Fibroblast of skin of left quadriceps (primary cell): ENCODE results near the gene AKAP13.

Experiments
- DNase-seq, 2 experiments: peaks; one replicate each; pipeline ENCODE4 v3.0.0-alpha.2; 2013; ENCODE audit warnings: low read depth in 2 of 2

Gene AKAP13

DNA sequence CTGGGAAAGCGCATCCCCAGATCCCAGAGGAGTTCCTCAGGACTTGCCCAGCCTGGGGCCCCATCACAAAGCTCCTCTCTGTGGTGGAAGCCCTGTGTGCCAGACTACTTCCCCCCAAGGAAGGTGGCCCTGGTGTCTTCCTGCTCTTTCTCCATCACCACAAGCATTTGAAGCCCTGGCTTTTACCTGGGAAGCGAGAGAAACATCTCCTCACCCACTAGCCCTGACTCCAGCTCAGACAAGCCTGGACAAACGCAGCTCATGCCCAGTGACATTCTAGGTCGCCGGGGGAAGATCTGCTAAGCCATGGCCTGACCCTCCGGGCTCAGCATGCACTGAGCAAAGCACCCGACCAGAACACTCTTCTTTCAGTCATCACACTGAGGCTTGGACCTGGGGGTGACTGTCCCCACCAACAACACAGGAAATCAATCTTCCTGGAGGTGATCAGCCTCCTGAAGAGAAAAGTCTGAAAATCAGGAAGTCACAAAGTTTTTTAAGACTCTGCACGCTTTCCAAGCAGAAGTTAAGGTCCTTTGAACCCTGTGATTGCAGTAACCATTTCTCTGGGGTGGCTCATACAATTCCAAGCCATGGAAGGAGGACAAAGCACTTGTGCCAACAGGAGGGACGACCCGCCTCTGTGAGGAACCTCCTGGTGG lies 373.5 kb downstream of the AKAP13 start:
- DNase-seq = no peak

DNA sequence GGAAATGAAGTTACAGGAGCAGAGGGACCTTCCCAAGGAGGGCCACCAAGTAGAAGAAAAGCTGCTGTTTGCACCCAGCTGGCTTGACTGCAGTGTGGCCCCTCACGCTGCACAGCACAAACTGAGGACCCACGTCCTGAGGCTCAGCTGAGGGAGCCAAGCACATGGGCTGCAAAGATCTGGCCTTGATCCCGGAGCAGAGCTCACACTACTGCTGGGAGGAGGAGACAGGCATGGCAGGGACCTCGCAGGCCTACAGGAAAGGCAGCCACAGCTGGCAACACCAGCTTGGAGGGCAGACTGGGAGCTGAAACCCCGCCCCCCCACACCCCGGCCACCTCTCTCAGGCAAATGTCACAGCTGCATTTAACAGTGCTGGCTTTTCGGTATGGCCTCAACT lies 374.6 kb downstream of the AKAP13 start:
- DNase-seq = no peak

GRCh38 chr15:85755471-85755870 lies 375.1 kb downstream of the AKAP13 start:
- no peak for DNase-seq

DNA sequence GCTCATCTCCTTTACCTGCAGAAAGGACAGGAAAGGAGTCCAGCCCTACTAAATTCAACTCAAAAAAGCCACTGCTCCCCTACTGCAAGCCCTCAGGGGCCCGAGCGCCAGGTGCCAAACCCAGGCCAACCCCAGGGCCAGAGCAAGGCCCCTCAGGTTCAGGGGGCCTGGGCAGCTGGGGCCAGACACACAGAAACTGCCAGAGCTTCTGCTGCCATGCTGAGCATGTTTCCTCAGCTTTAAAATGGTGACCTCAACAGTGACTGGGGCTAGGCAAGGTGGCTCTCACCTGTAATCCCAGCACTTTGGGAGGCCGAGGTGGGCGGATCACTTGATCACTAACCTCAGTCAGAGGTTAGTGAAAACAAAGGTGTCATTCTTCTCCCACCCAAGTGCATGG lies 375.5 kb downstream of the AKAP13 start:
- DNase-seq = no peak

GRCh38 chr15:85756411-85757072 lies 376.1 kb downstream of the AKAP13 start:
- DNase-seq = no peak

DNA sequence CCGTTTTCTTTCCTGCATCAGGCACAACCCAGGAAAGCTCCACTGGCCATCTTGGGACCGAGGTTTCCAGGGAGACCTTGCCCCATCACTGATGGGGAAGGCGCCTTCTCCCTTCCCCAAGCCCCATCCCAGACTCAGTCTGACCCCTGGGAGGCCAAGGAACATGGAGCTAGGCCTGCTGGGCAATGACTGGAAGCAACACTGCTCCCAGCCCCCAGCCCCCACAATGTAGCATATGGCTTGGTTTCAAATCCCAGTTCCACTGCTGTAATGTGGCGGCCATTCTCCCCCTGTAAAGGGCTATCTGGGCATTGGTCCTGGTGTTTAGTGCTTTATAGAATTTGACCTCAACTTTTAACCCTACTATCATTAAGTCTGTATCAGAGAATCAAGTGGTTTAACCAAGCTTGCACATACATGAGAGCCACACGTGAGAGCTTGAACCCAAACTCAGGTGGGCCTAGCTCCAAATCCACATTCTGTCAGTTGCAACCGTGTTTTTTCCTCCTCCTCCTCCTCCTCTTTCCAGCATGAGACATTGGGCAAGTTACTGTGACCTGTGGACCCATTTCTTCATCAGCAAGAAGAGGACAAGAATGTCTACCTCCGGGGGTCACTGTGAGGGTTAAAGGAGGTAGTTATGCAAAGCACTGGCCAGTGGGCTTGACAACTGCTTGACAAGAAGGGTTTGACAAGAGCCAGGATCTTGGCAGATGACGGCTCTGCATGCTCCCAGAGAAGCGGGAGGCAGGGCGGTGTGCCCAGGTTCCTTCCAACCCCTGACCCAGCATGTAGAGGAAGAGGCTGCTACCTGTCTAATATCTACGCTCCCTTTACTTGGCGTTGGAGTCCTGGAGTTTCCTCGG lies 376.9 kb downstream of the AKAP13 start:
- no peak for DNase-seq

- no peak for DNase-seq
These were observed 377.7 kb downstream of the AKAP13 start for GRCh38 chr15:85757939-85758654.

GRCh38 chr15:85758655-85758978 lies 378.2 kb downstream of the AKAP13 start:
- DNase-seq = no peak

GRCh38 chr15:85759376-85759775 lies 379.0 kb downstream of the AKAP13 start:
- no peak for DNase-seq

DNA sequence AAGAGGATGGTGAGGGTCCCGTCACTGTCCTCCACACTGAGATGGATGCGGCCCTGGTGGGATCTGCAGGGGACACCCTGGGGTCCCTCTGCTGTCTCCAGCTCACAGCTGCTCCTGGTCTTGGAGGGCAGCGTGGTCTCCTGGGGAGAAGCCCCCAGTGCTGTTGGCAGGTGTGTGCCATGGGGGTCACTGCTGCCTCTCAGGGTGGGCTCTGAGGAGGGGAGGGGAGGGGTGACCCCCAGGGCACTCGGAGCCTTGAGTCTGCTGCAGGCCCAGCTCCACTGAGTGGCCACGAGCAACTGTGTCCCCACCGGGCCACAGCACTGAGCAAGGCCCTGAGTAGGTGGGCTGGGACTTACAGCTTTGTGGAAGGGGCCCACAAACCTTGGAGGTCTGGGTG lies 379.6 kb downstream of the AKAP13 start:
- DNase-seq = no peak

DNA sequence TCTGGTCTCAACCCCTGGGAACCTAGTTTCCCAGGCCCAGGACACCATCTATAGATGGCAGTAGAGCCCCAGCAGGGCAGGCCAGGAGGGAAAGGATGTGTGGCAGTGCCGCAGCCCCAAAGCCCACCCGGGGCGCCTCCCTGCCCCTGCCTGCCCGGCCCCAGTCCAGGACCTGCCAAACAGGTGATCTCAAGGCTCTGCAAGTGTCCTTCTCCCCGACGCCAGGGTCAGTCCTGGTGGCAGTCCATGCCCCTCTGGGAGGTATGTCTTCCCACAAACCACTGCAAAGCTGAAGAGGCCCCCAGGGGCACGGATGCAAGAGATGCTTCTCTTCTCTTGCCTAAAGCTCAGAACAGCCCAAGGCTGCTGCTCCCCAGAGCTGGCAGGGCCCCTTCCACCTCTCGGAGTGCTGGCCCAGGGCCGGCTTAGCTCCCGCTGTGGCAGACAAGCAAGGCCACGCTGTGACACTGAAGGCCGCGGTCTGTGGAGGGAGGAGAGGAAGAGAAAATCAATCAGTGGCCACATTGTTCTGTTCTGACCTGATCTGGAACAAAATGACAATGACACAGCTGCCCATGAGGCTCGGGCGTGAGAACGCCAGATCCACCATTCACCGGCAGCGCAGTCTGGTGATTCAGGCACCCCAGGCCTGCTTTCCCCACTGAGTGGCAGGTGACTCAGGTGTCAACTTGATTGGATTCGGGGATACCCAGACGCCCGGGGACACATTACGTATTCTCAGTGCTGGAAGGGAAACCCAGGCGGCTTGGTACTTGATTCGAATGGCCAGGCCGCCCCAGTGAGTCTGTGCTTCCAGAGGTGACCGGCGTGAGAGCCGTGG lies 380.3 kb downstream of the AKAP13 start:
- no peak for DNase-seq

DNA sequence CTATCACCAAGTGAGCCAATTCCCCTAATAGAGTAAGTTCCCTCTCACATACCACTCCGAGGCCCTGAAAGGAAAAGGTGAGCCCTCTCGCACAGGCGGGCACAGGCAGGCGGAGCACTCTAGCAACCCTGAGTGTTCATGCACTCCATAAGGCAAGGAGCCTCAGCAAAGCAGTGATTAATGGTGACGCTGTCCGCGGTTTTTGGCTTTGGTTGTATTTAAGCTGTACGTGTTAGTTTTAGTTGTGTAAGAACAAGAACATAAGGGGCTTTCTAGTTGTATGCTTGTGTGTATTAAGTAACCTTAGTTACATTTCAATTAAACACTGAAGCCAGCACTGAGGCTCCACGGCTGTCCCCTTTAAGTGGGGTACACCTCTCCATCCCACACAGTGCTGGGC lies 381.2 kb downstream of the AKAP13 start:
- no peak for DNase-seq

DNA sequence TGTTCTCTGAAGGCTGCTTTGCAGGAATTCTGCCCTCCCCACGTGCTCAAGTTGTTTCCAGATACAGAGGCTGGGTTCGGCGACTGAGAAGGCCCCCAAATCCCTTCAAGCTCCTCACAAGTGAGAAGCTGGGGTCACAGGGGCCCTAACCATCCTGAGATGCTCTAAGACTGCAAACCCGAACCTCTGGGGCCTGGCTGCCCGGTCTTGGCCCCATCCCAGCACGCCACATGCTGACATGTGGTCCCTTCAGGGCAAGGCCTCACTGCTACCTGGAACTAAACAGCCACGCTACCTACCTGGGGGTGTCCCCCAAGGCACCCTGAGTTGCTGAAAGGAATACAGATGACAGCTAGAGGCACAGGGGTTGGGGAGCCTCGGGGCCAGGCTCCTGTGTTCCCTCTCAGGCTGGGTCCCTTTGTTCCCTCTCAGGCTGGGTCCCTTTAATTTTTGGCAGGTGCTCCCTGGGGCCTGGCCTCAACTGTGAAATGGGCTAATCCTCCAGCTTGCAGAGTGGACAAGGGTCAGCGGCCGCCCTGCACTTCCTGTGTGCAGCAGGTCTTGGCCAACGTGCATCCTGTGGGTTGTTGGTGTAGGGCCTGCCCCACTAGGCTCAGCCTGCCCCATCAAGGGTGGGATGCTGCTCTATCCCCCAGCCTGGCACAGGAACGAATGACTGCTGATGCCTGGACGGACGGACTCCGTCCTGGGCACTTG lies 381.8 kb downstream of the AKAP13 start:
- no peak for DNase-seq

GRCh38 chr15:85762756-85763127 lies 382.3 kb downstream of the AKAP13 start:
- no peak for DNase-seq

DNA sequence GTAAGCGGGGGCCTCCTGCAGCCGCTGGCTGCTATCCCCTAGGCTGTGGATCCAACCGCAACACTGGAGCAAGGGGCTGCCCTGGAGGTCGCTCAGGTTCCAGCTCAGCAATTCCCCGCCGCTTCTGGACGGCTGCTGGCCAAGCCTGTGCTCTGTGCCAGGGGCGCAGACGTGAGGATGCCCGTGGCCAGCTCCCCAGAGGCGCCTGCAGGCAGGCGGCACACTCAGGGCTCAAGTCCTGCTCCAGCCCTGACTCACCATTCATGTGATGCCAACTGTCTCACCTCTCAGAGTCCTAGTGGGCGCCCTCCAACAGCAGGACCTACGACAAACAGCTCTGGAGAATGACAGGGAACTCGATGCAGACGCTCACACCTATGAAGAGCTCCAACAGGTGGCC lies 382.8 kb downstream of the AKAP13 start:
- DNase-seq = no peak

DNA sequence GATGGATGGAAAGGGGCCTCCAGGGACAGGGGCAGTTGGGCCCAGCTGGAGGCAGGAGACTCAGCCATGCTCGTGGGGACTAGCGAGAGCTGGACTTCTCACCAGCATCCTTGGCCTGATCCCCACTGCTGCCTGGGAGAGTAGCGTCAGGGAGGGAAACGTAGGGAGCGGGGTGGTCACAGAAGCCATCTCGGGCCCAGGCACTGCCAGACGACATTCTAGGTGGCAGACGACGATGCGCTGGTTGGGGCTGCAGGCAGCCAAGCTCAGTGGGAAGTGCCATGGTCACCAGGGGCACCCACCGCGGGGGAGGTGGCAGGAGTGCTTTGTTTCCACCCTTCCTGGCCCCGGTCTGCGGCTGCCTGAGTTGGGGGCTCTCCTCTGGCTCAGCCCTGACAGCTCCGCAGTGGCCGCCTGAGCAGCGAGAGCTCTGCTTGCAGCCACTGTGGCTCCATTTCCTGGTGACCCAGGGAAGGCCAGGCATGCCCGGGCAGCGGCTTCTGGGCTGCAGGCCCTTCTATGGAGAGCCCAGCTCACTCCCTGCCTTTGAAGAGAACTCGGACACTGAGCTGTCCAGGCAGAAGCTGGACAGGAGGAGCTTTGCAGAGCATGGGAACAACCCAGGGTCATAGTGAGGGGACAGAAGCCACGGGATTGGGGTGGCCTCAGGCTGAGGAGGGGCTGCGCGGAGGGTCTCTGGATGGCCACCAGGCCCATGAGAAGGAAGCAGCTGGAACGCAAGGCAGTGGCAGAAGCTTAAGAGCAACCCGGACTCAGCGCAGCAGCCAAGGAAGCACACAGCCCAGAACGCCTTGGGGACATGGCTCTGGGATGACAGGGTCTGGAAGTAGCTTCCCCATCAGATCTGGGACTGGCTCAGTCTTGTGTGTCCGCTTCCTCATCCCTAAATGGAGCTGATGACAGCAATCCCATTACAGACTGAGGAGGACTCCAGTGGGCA lies 383.6 kb downstream of the AKAP13 start:
- no peak for DNase-seq

DNA sequence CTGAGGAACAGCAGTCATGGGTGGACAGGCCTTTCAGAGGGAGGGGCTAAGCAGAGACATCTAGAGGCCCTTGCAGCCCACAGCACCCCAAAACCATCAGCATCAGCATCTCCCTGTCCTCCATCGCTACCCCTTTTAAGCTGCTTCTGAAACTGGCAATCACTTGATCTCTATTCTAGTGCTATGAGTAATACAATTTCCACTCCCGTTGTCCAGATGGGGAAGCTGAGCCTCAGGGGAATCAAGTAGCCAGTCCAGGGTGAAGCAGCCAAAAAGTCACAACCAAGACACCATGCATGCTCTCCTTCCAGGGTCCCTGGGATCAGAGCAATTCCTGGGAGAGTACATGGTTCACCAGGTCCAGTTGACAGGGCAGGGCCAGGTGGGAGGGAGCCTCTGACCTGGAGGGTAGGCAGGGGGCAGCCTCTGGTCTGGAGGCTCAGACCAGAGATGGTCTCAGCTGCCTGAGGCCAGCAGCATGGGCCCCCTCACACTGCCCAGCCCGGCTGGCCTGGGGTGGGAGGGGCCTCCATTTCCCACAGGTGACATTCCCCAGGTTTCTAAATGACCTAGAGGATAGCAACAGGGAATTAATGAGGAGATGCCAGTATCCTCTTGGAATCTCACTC lies 384.4 kb downstream of the AKAP13 start:
- no peak for DNase-seq

DNA sequence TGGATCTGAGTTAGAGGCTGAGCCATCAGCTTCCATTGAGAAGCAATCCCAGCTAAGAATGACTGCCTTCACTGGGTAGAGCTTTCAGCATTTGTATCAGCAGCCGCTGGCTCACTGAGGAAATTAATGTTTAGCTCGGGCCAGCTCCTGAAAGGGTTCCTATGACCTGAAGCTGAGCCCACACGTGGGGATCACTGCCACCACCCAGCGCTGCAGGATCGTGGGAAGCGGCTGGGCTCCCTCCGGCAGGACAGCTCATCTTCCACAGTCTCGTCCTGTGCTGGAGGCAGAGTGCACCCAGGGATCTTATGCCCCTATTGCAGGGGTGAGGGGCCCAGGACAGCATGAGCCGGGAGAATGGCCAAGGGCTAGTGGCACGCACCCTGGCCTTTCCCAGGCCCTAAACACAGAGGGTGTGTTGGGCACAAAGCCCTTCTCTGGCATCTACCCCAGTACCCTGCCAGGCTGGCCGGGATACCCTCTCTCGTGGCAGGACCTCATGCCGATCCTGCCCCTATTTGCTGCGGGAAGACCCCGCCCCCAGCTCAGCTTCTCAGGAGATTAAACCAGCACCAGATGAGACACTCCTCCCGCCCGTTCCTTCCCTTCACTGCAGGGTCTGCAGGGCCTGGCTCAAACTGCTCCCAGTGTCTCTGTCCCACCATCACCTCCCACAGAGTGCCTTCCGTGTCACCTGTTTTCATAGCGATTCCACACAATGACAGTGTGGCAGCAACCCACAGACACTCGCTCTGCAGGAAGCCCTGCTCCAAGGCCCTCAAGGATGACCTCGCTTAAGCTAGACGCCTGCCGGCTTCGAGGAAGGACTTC lies 385.8 kb downstream of the AKAP13 start:
- no peak for DNase-seq
